CD4-positive, alpha-beta T cell (primary cell): Measurements from ENCODE around the gene EML4. TPM values are rescaled to one million over a fixed set of nuclear protein-coding genes. Genes with fewer than 3 reads are reported as not detected.
A peak's percentile ranks its signal among the peaks of the same experiment; 100 is the strongest.

Experiments used
- ATAC-seq: fragments of 200-7000 bp; cut with Tn5 transposase; one replicate; pipeline ENCODE4 v1.10.0; 2022; ENCODE audit warnings: mild to moderate bottlenecking; ENCODE audit not compliant: poor library complexity
- CTCF ChIA-PET: fragments of 350-600 bp; sonication (Branson Sonifier 250); formaldehyde crosslinking; loops from one replicate; lab custom pipeline; 2021; ENCODE audit warnings: antibody characterized with exemption, inconsistent platforms; lab: Charles Lee
- POLR2A ChIA-PET: fragments of 350-600 bp; sonication (Branson Sonifier 250); formaldehyde crosslinking; loops from one replicate; lab custom pipeline; 2021; ENCODE audit warnings: antibody characterized with exemption, inconsistent platforms; lab: Charles Lee
- DNase-seq, 14 experiments: peaks; one replicate each; pipeline ENCODE4 v3.0.0-alpha.2; 2013 to 2020; ENCODE audit warnings: mixed read lengths in 2 of 14
- H3K27ac ChIP-seq, 2 donors: one replicate each; pipeline versions ENCODE4 v1.5.1 to v1.7.0; 2013; ENCODE audit warnings: low read length in 2 of 2, low read depth in 1 of 2, mild to moderate bottlenecking in 1 of 2
- H3K27me3 ChIP-seq, 2 experiments: 1 replicate in 1 of 2; 2 replicates in 1 of 2; pipeline versions ENCODE4 v1.6.1 to v1.7.0; 2013; ENCODE audit warnings: low read length in 2 of 2, control low read depth in 1 of 2, mild to moderate bottlenecking in 1 of 2, moderate library complexity in 1 of 2; ENCODE audit not compliant: insufficient read depth in 2 of 2, control insufficient read depth in 1 of 2
- H3K36me3 ChIP-seq: one replicate; pipeline ENCODE4 v1.6.1; 2013; ENCODE audit warnings: low read length, control low read depth; ENCODE audit not compliant: insufficient read depth
- H3K4me1 ChIP-seq: one replicate; pipeline ENCODE4 v1.6.1; 2013; ENCODE audit warnings: low read length, control low read depth; ENCODE audit not compliant: insufficient read depth
- H3K4me3 ChIP-seq: one replicate; pipeline ENCODE4 v1.5.1; 2013; ENCODE audit warnings: mild to moderate bottlenecking, low read length, moderate library complexity
- H3K9me3 ChIP-seq, 2 experiments: 1 replicate in 1 of 2; 2 replicates in 1 of 2; pipeline versions ENCODE4 v1.6.1 to v1.7.0; 2013; ENCODE audit warnings: low read length in 2 of 2, mild to moderate bottlenecking in 2 of 2, control low read depth in 1 of 2, moderate library complexity in 1 of 2; ENCODE audit not compliant: control insufficient read depth in 1 of 2, insufficient read depth in 1 of 2
- H3K27ac Mint-ChIP-seq: one replicate; pipeline ENCODE4 v1.8.0; 2020; ENCODE audit warnings: mixed read lengths
- H3K27me3 Mint-ChIP-seq: one replicate; pipeline ENCODE4 v1.8.0; 2021; ENCODE audit warnings: mixed read lengths
- H3K36me3 Mint-ChIP-seq: one replicate; pipeline ENCODE4 v1.8.0; 2021; ENCODE audit warnings: low read depth, mixed read lengths
- H3K4me1 Mint-ChIP-seq: one replicate; pipeline ENCODE4 v1.8.0; 2021; ENCODE audit warnings: low read depth, mixed read lengths
- H3K4me3 Mint-ChIP-seq: one replicate; pipeline ENCODE4 v1.8.0; 2020; ENCODE audit warnings: mild to moderate bottlenecking, mixed read lengths
- H3K9me3 Mint-ChIP-seq: one replicate; pipeline ENCODE4 v1.8.0; 2020; ENCODE audit warnings: mixed read lengths
- CTCF ChIP-seq: fragments of 200-600 bp; IDR thresholded peaks from one replicate; pipeline ENCODE4 v1.8.0; 2022; ENCODE audit warnings: antibody characterized with exemption, mild to moderate bottlenecking
- intact Hi-C, 2 experiments: fragments of 100-400 bp; cut with DNase I in 1 of 2; cut with micrococcal nuclease in 1 of 2; formaldehyde crosslinking; loops; one replicate each; pipeline versions ENCODE4 v1.15.1 to v1.9.0; 2023 to 2025; cut with DNase I, micrococcal nuclease
- total RNA-seq, 174 experiments: library from RNA in 2 of 174; stranded (reverse) in 2 of 174; gene quantifications; one replicate each; pipeline ENCODE4 v1.2.3 and lab custom pipeline; 2021 to 2026

The EML4 gene
- total RNA-seq, 2 experiments from 2014 or later = 219 to 228 TPM

DNA sequence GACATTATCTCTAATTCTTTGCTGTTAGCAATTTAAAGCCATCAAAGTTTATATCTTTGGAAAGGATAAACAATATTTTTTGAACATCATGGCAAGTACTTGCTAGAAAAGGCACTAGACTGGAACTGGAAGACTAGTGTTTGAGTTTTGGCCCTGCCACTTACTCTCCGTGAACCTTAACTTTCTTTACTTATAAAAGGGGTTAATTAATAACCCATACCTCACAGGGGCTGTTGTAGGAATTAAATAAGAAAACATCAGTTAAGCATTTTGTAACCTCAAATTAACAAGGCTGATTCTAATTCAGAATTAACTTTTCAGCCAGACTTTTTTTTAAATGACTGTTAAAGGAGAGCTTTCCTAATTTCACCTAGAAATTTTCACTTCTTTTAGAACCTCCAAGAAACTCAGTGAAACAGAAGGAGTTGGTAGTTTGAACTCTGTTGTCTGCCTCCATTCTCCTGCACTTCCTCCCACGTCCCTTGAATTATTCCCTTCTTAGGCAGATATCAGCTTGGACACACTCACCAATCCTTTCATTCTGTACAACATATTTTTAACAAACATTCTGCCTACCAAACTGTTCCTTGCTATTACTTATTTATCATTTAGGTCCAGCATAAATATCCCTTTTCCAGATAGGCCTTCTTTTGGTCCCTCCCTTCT, 112.4 kb downstream of the EML4 start:
- Histone ChIP-seq H3K27ac (no peak overlapping the region), H3K9me3 (no peaks in the 10 kb centered on the region), H3K4me1 (peaks cover 4% of the 10 kb centered on the region), H3K4me3 (no peak overlapping the region), H3K27me3 (no peaks in the 10 kb centered on the region), H3K36me3 (peaks cover 79% of the 10 kb centered on the region)
- intact Hi-C loops = no loop called here
- Mint-ChIP-seq H3K36me3 (peaks cover 89% of the 10 kb centered on the region), H3K9me3 (no peaks in the 10 kb centered on the region), H3K27ac (no peak overlapping the region), H3K4me3 (no peak overlapping the region), H3K4me1 (peaks cover 22% of the 10 kb centered on the region), H3K27me3 (no peaks in the 10 kb centered on the region)
- TF ChIP-seq CTCF = no peak
- ChIA-PET CTCF (interaction anchor here (0.6 kb wide), 1 partner anchor 669 kb away, joined by 3 read pairs; no protein-coding TSS in a partner anchor), POLR2A (no interaction called here)
- ATAC-seq (no peak), DNase-seq (no peak)

DNA sequence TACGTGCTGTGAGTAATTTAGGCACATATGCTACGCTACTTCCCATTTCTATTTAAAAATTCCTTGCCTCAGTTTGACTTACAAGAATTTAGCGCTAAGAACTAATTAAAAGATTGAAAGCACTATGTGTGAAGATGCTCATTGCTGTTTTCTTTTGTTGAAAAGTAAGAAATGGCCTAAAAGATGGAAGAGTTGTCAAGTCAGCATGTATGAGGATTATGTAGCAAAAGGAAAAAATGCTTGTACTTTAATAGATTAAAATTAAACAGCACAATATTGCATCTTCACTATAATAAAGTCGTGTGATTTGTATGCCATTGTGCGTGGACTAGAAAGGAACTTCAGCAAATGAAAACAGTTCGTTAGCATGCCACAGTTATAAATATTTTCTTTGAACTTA, 114.9 kb downstream of the EML4 start:
- no peaks in the 10 kb centered on the region for H3K9me3 ChIP-seq
- intact Hi-C loops = no loop called here
- no peak for TF ChIP-seq CTCF
- peaks cover 90% of the 10 kb centered on the region for H3K36me3 Mint-ChIP-seq
- H3K4me3 ChIP-seq = no peak overlapping the region
- POLR2A ChIA-PET = no interaction called here
- H3K27me3 ChIP-seq = no peaks in the 10 kb centered on the region
- H3K36me3 ChIP-seq = peaks cover 90% of the 10 kb centered on the region
- peak overlapping the region; percentile 55 for H3K27ac Mint-ChIP-seq
- no peaks in the 10 kb centered on the region for H3K9me3 Mint-ChIP-seq
- ATAC-seq (no peak), DNase-seq (no peak)
- peaks cover 4% of the 10 kb centered on the region for H3K4me1 ChIP-seq
- no peak overlapping the region for H3K27ac ChIP-seq
- CTCF ChIA-PET = no interaction called here
- peaks cover 31% of the 10 kb centered on the region for H3K4me1 Mint-ChIP-seq
- H3K27me3 Mint-ChIP-seq = no peaks in the 10 kb centered on the region
- H3K4me3 Mint-ChIP-seq = no peak overlapping the region

DNA sequence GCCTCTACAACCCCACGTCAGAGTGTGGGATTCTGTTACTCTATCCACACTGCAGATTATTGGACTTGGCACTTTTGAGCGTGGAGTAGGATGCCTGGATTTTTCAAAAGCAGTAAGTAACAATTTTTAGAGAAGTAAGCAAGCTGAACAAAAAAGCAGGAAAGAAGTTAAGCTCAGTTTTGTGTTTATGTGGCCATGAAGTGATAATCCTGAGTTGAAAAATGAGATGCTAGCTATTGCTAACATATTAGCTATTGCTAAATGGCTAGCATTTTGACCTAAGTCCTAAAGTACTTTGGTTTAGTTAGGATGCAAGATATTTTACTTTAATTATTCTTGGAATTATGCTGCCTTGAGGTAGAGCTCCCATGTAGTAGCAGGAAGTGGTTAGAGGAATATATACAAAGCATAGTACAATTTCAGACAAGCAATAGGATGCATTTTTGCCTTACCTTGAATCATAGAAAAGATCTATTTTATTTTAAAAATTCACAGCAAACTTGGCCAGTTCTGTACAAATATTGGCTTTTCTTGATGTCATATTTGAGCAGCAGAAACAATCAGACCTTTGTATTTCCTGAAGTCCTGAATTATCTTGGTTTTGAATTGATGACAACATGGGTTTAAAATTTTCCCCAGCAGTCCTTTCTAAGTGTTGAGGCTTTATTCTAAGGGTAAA, 117.3 kb downstream of the EML4 start:
- Histone ChIP-seq H3K27me3 (no peaks in the 10 kb centered on the region), H3K27ac (peak overlapping the region in 1 of 2 donors; percentile 24), H3K4me3 (no peak overlapping the region), H3K36me3 (peaks cover 85% of the 10 kb centered on the region), H3K9me3 (no peaks in the 10 kb centered on the region), H3K4me1 (peaks cover 4% of the 10 kb centered on the region)
- no peak for ATAC-seq
- POLR2A ChIA-PET = interaction anchor here (0.7 to 1.9 kb wide), 2 partner anchors 10 to 146 kb away, joined by 3 to 5 read pairs; no protein-coding TSS in a partner anchor
- Mint-ChIP-seq H3K9me3 (no peaks in the 10 kb centered on the region), H3K27ac (peak overlapping the region; percentile 66), H3K4me3 (no peak overlapping the region), H3K36me3 (peaks cover 84% of the 10 kb centered on the region), H3K27me3 (no peaks in the 10 kb centered on the region), H3K4me1 (peaks cover 38% of the 10 kb centered on the region)
- no peak for TF ChIP-seq CTCF
- no peak for DNase-seq
- intact Hi-C loops = loop anchor here in 1 of 2 experiments (5.0 kb wide), 1 partner anchor 34 kb away; no protein-coding TSS in a partner anchor
- CTCF ChIA-PET = interaction anchor here (1.4 kb wide), 1 partner anchor 11 kb away, joined by 3 read pairs; no protein-coding TSS in a partner anchor
